Panc1 (cell line): ENCODE measurements around the gene DENND5B. TPM values are rescaled to one million over a fixed set of nuclear protein-coding genes. Genes with fewer than 3 reads are reported as not detected.

ENCODE experiments used
- ATAC-seq: fragments of 200-7000 bp; cut with Tn5 transposase; 2 replicates; pipeline ENCODE4 v1.9.1; 2020; ENCODE audit warnings: mild to moderate bottlenecking, moderate library complexity
- BruUV-seq: library from RNA; stranded (reverse); fragments of 400-500 nt; replicated peaks from 2 replicates; lab custom pipeline; 2021; lab: Mats Ljungman, UMichigan
- CTCF ChIA-PET: fragments of 300-600 bp; sonication (Branson Sonifier 250); formaldehyde crosslinking; loops from one replicate; lab custom pipeline; 2022; ENCODE audit warnings: antibody characterized with exemption; lab: Charles Lee
- POLR2A ChIA-PET: fragments of 300-600 bp; sonication (Branson Sonifier 250); formaldehyde crosslinking; loops from one replicate; lab custom pipeline; 2022; ENCODE audit warnings: antibody characterized with exemption; lab: Charles Lee
- DNase-seq: peaks from one replicate; pipeline ENCODE4 v3.0.0-alpha.2; 2010; ENCODE audit warnings: low read depth, low spot score
- H3K27ac ChIP-seq: 2 replicates; pipeline ENCODE4 v1.5.1; 2011; ENCODE audit warnings: mild to moderate bottlenecking, low read length, inconsistent platforms
- H3K27me3 ChIP-seq: fragments of 200-500 bp; sonication (Bioruptor generic); 2 replicates; pipeline ENCODE4 v1.6.0; 2014; ENCODE audit warnings: low read length, inconsistent platforms; ENCODE audit not compliant: control insufficient read depth, insufficient read depth
- H3K36me3 ChIP-seq: fragments of 200-500 bp; sonication (Bioruptor generic); 2 replicates; pipeline ENCODE4 v1.5.1; 2014; ENCODE audit warnings: inconsistent platforms, mild to moderate bottlenecking, low read length, moderate library complexity; ENCODE audit not compliant: control insufficient read depth, insufficient read depth
- H3K4me1 ChIP-seq: 2 replicates; pipeline ENCODE4 v1.5.1; 2011; ENCODE audit warnings: inconsistent platforms, mild to moderate bottlenecking, low read length, moderate library complexity; ENCODE audit not compliant: control insufficient read depth, insufficient read depth
- H3K4me3 ChIP-seq, 2 experiments: 2 replicates each; pipeline ENCODE4 v1.5.1; 2011 to 2012; ENCODE audit warnings: low read depth in 2 of 2, low read length in 2 of 2, mild to moderate bottlenecking in 2 of 2, inconsistent platforms in 1 of 2, moderate library complexity in 1 of 2
- H3K9me3 ChIP-seq: fragments of 200-500 bp; sonication (Bioruptor generic); 2 replicates; pipeline ENCODE4 v1.5.1; 2014; ENCODE audit warnings: low read depth, mild to moderate bottlenecking, inconsistent platforms, low read length, moderate library complexity; ENCODE audit not compliant: control insufficient read depth, insufficient read depth
- POLR2AphosphoS5 ChIP-seq: IDR thresholded peaks from 2 replicates; pipeline ENCODE4 v1.6.1; 2012; ENCODE audit warnings: mild to moderate bottlenecking, low read depth, low read length, moderate library complexity
- SIN3A ChIP-seq: IDR thresholded peaks from 2 replicates; pipeline ENCODE4 v1.6.1; 2012; ENCODE audit warnings: low read depth, mild to moderate bottlenecking, low read length, moderate library complexity, borderline replicate concordance; ENCODE audit not compliant: insufficient read depth
- TCF7L2 ChIP-seq: IDR thresholded peaks from 2 replicates; pipeline ENCODE4 v1.6.1; 2011; ENCODE audit warnings: mild to moderate bottlenecking, low read depth, low read length, inconsistent platforms
- in situ Hi-C: cut with HindIII; loops from 2 replicates; pipeline ENCODE4 v1.10.0; 2016; ENCODE audit warnings: low sequenced_read_pairs, low pct_unique_long_range_greater_than_20kb
- intact Hi-C: fragments of 100-400 bp; cut with micrococcal nuclease; formaldehyde crosslinking; loops from one replicate; pipeline ENCODE4 v1.10.0; 2022; ENCODE audit not compliant: unreplicated experiment
- total RNA-seq: library from RNA; stranded (reverse); gene quantifications from one replicate; pipeline ENCODE4 v1.2.1, GENCODE V29; 2021; ENCODE audit not compliant: unreplicated experiment
- TF ChIP-seq, protein P1 (sequence below): fragments of 450-650 bp; IDR thresholded peaks from 2 replicates; pipeline ENCODE4 v1.5.1; 2017; ENCODE audit warnings: mild to moderate bottlenecking
- TF ChIP-seq, protein P2 (sequence below), 2 experiments: IDR thresholded peaks; 2 replicates each; pipeline ENCODE4 v1.6.1; 2011 to 2012; ENCODE audit warnings: low read depth in 2 of 2, control low read depth in 1 of 2, low read length in 1 of 2, mild to moderate bottlenecking in 1 of 2, moderate library complexity in 1 of 2; ENCODE audit not compliant: insufficient read depth in 1 of 2

Gene DENND5B
- total RNA-seq, 1 experiment from 2014 or later, result 36.8 TPM

DNA sequence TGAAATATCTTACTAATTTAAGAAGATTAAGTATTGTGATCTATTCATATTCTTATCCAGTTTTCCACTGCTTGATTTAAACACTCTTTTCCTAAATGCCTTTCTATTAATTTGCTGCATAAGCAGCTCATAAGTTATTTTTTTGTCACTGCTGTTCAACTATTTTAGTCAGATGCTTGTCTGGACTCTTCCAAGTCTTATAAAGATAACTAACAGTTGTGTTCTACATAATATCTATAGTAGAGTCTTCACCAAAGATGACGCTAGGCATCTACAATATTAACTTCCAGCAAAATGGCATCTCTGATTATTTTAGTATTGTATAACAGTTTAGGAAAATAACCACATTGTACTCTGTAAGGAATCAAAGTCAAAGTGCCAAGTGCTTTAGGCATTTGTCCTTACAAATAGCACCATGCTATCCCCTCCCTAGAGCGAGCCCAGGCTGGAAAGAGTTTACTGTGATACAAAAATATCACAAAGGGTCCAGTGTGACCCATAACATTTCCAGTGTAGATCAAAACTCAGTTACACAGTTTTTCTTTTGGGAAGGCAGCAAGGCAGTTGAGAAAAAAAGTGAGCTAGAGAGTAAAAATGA is 98.2 kb downstream of the DENND5B start:
- no peak for DNase-seq
- Histone ChIP-seq H3K4me1 (peaks cover 43% of the 10 kb centered on the region), H3K27ac (peak overlapping the region; percentile 82), H3K27me3 (no peaks in the 10 kb centered on the region), H3K9me3 (no peaks in the 10 kb centered on the region), H3K4me3 (no peak overlapping the region), H3K36me3 (no peaks in the 10 kb centered on the region)
- POLR2A ChIA-PET, result interaction anchor here (0.6 kb wide), 1 partner anchor 41 kb away, joined by 8 read pairs; no protein-coding TSS in a partner anchor
- CTCF ChIA-PET, result no interaction called here
- in situ Hi-C loops (no loop called here), intact Hi-C loops (no loop called here)
- TF ChIP-seq, protein P1, sequence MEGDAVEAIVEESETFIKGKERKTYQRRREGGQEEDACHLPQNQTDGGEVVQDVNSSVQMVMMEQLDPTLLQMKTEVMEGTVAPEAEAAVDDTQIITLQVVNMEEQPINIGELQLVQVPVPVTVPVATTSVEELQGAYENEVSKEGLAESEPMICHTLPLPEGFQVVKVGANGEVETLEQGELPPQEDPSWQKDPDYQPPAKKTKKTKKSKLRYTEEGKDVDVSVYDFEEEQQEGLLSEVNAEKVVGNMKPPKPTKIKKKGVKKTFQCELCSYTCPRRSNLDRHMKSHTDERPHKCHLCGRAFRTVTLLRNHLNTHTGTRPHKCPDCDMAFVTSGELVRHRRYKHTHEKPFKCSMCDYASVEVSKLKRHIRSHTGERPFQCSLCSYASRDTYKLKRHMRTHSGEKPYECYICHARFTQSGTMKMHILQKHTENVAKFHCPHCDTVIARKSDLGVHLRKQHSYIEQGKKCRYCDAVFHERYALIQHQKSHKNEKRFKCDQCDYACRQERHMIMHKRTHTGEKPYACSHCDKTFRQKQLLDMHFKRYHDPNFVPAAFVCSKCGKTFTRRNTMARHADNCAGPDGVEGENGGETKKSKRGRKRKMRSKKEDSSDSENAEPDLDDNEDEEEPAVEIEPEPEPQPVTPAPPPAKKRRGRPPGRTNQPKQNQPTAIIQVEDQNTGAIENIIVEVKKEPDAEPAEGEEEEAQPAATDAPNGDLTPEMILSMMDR, result no peak
- TF ChIP-seq SIN3A (no peak), TCF7L2 (no peak), POLR2AphosphoS5 (no peak)
- TF ChIP-seq, protein P2, sequence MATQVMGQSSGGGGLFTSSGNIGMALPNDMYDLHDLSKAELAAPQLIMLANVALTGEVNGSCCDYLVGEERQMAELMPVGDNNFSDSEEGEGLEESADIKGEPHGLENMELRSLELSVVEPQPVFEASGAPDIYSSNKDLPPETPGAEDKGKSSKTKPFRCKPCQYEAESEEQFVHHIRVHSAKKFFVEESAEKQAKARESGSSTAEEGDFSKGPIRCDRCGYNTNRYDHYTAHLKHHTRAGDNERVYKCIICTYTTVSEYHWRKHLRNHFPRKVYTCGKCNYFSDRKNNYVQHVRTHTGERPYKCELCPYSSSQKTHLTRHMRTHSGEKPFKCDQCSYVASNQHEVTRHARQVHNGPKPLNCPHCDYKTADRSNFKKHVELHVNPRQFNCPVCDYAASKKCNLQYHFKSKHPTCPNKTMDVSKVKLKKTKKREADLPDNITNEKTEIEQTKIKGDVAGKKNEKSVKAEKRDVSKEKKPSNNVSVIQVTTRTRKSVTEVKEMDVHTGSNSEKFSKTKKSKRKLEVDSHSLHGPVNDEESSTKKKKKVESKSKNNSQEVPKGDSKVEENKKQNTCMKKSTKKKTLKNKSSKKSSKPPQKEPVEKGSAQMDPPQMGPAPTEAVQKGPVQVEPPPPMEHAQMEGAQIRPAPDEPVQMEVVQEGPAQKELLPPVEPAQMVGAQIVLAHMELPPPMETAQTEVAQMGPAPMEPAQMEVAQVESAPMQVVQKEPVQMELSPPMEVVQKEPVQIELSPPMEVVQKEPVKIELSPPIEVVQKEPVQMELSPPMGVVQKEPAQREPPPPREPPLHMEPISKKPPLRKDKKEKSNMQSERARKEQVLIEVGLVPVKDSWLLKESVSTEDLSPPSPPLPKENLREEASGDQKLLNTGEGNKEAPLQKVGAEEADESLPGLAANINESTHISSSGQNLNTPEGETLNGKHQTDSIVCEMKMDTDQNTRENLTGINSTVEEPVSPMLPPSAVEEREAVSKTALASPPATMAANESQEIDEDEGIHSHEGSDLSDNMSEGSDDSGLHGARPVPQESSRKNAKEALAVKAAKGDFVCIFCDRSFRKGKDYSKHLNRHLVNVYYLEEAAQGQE (IDR thresholded peaks at IDR 0.05; ENCODE audit: insufficient read depth in 1 of 2, low read depth in 2 of 2, low read length in 1 of 2), result no peak
- ATAC-seq, result no peak
- BruUV-seq, result no TSS peak

DNA sequence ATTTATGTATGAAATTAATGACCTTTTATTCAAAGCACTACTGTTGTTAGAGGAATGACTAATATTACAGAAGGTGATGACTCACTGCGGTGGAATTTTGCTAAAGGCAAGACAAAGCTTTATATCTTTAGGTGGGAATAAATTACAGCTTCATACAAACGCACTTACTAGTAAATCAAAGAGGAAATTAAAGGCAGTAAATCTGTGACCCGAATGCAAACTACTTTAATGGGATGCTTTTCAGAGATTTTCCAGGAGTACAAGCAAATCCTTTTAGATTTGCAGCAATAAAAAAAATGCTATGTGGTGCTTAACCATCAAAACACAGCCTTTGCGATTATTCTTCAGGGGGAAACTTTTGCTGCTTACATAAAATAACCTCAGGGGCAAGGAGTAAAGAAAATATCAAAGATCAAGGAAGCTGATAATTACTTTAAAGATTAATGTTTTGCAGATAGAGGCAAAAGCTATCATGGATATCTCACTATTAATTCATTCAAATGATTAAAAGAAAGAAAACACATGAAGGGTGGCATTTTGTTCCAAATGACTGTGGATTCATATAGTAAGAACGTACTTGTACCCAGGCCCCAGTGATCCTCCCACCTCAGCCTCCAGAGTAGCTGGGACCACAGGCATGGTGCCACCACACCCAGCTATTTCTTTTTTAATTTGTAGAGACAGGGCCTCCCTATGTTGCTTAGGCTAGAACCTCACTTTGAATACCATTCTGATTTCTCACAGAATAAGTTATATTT is 98.9 kb downstream of the DENND5B start:
- TF ChIP-seq, protein P1, result no peak
- TF ChIP-seq POLR2AphosphoS5 (no peak), TCF7L2 (peak; percentile 97)
- no TSS peak for BruUV-seq
- peaks cover 38% of the 10 kb centered on the region for H3K4me1 ChIP-seq
- peak overlapping the region in 1 of 2 experiments; percentile 3; a peak in 1 of 4 replicates for H3K4me3 ChIP-seq
- no peaks in the 10 kb centered on the region for H3K9me3 ChIP-seq
- in situ Hi-C loops, result no loop called here
- H3K36me3 ChIP-seq, result no peaks in the 10 kb centered on the region
- intact Hi-C loops, result no loop called here
- POLR2A ChIA-PET, result interaction anchor here (0.6 kb wide), 2 partner anchors 89 to 648 kb away, joined by 3 to 7 read pairs; no protein-coding TSS in a partner anchor
- ATAC-seq (peak; percentile 89), DNase-seq (peak; percentile 77)
- peak overlapping the region; percentile 82 for H3K27ac ChIP-seq
- CTCF ChIA-PET, result interaction anchor here (0.6 kb wide), 1 partner anchor 19 kb away, joined by 5 read pairs; no protein-coding TSS in a partner anchor
- H3K27me3 ChIP-seq, result no peaks in the 10 kb centered on the region
